CD4-positive, alpha-beta memory T cell (primary cell): ENCODE data around the gene VSTM2L. TPM values are rescaled to one million over a fixed set of nuclear protein-coding genes. Genes with fewer than 3 reads are reported as not detected.

Source experiments
- CTCF ChIA-PET: fragments of 350-600 bp; sonication (Branson Sonifier 250); formaldehyde crosslinking; loops from one replicate; lab custom pipeline; 2021; ENCODE audit warnings: inconsistent platforms; ENCODE audit not compliant: partially characterized antibody; lab: Charles Lee
- POLR2A ChIA-PET: fragments of 350-600 bp; sonication (Branson Sonifier 250); formaldehyde crosslinking; loops from one replicate; lab custom pipeline; 2021; ENCODE audit not compliant: partially characterized antibody; lab: Charles Lee
- DNase-seq, 5 donors: peaks; one replicate each; pipeline versions ENCODE4 v3.0.0 to v3.0.0-alpha.2; 2020 to 2022; ENCODE audit warnings: mixed read lengths in 1 of 5
- H3K27ac ChIP-seq: one replicate; pipeline ENCODE4 v1.7.0; 2013; ENCODE audit warnings: low read depth, low read length
- H3K27me3 ChIP-seq: 2 replicates; pipeline ENCODE4 v1.7.0; 2013; ENCODE audit warnings: mild to moderate bottlenecking, low read length, moderate library complexity; ENCODE audit not compliant: insufficient read depth
- H3K36me3 ChIP-seq: 2 replicates; pipeline ENCODE4 v1.7.0; 2013; ENCODE audit warnings: mild to moderate bottlenecking, low read length, moderate library complexity; ENCODE audit not compliant: insufficient read depth
- H3K4me1 ChIP-seq: 2 replicates; pipeline ENCODE4 v1.7.0; 2013; ENCODE audit warnings: mild to moderate bottlenecking, low read length, moderate library complexity; ENCODE audit not compliant: insufficient read depth
- H3K4me3 ChIP-seq, 2 donors: one replicate each; pipeline ENCODE4 v1.7.0; 2013; ENCODE audit warnings: low read length in 2 of 2, mild to moderate bottlenecking in 1 of 2
- H3K9me3 ChIP-seq, 2 donors: one replicate each; pipeline ENCODE4 v1.7.0; 2013; ENCODE audit warnings: low read length in 2 of 2, control low read depth in 1 of 2; ENCODE audit not compliant: control insufficient read depth in 1 of 2
- H3K27ac Mint-ChIP-seq, 7 donors: one replicate each; pipeline ENCODE4 v1.8.0; 2020 to 2021; ENCODE audit warnings: mixed read lengths in 7 of 7, mild to moderate bottlenecking in 6 of 7, inconsistent platforms in 3 of 7, moderate library complexity in 3 of 7
- H3K27me3 Mint-ChIP-seq, 2 donors: one replicate each; pipeline ENCODE4 v1.8.0; 2020 to 2021; ENCODE audit warnings: mixed read lengths in 2 of 2
- H3K36me3 Mint-ChIP-seq, 2 donors: one replicate each; pipeline ENCODE4 v1.8.0; 2020 to 2021; ENCODE audit warnings: mixed read lengths in 2 of 2, inconsistent platforms in 1 of 2, mild to moderate bottlenecking in 1 of 2
- H3K4me1 Mint-ChIP-seq, 4 donors: one replicate each; pipeline ENCODE4 v1.8.0; 2020 to 2021; ENCODE audit warnings: mixed read lengths in 4 of 4, mild to moderate bottlenecking in 1 of 4
- H3K4me3 Mint-ChIP-seq, 8 donors: one replicate each; pipeline ENCODE4 v1.8.0; 2020 to 2021; ENCODE audit warnings: mixed read lengths in 8 of 8, mild to moderate bottlenecking in 7 of 8, moderate library complexity in 6 of 8, inconsistent platforms in 3 of 8
- H3K9me3 Mint-ChIP-seq, 8 donors: one replicate each; pipeline ENCODE4 v1.8.0; 2020 to 2021; ENCODE audit warnings: mixed read lengths in 8 of 8, mild to moderate bottlenecking in 5 of 8, inconsistent platforms in 3 of 8, moderate library complexity in 1 of 8
- intact Hi-C: fragments of 100-400 bp; cut with micrococcal nuclease; formaldehyde crosslinking; loops from one replicate; pipeline ENCODE4 v1.15.1; 2023
- polyA plus RNA-seq, 2 donors: library from polyadenylated mRNA; unstranded; fragments of 300-500 nt; fragmentation: Illumina TruSeq; gene quantifications; one replicate each; pipeline ENCODE4 v1.2.3, GENCODE V29; 2021
- total RNA-seq, 2 experiments: library from RNA; stranded (reverse); gene quantifications; one replicate each; pipeline ENCODE4 v1.2.3, GENCODE V29; 2021

VSTM2L gene
- total and polyA plus RNA-seq, 4 experiments from 2014 or later, result not detected

- Histone ChIP-seq H3K27me3 (peaks cover 3% of the 10 kb centered on the region), H3K9me3 (no peaks in the 10 kb centered on the region), H3K4me3 (no peak overlapping the region), H3K4me1 (peaks cover 7% of the 10 kb centered on the region), H3K27ac (no peak overlapping the region), H3K36me3 (no peaks in the 10 kb centered on the region)
- Mint-ChIP-seq H3K4me3 (no peak overlapping the region), H3K27ac (no peak overlapping the region), H3K36me3 (no peaks in the 10 kb centered on the region), H3K27me3 (peaks cover 14 to 43% of the 10 kb centered on the region in 2 donors), H3K4me1 (peaks cover 6 to 11% (median 8%) of the 10 kb centered on the region in 4 donors), H3K9me3 (no peaks in the 10 kb centered on the region)
- CTCF ChIA-PET, result interaction anchor here (0.8 kb wide), 1 partner anchor 19 kb away, joined by 3 read pairs; no protein-coding TSS in a partner anchor
- intact Hi-C loops, result no loop called here
- POLR2A ChIA-PET, result no interaction called here
- no peak for DNase-seq
These were observed 8.9 kb downstream of the VSTM2L start for GRCh38 chr20:37911838-37912281.

GRCh38 chr20:37912874-37913273 is 9.9 kb downstream of the VSTM2L start:
- intact Hi-C loops, result no loop called here
- H3K9me3 ChIP-seq, result no peaks in the 10 kb centered on the region
- Mint-ChIP-seq H3K9me3 (no peaks in the 10 kb centered on the region), H3K27me3 (peaks cover 14 to 40% of the 10 kb centered on the region in 2 donors), H3K36me3 (no peaks in the 10 kb centered on the region), H3K4me1 (peaks cover 6 to 11% (median 8%) of the 10 kb centered on the region in 4 donors), H3K4me3 (no peak overlapping the region), H3K27ac (no peak overlapping the region)
- DNase-seq, result no peak
- H3K4me1 ChIP-seq, result peaks cover 7% of the 10 kb centered on the region
- POLR2A ChIA-PET, result no interaction called here
- H3K27ac ChIP-seq, result no peak overlapping the region
- no peak overlapping the region for H3K4me3 ChIP-seq
- peaks cover 3% of the 10 kb centered on the region for H3K27me3 ChIP-seq
- no peaks in the 10 kb centered on the region for H3K36me3 ChIP-seq
- CTCF ChIA-PET, result no interaction called here

GRCh38 chr20:37913567-37914366 is 10.8 kb downstream of the VSTM2L start:
- POLR2A ChIA-PET, result no interaction called here
- no peak overlapping the region for H3K4me3 ChIP-seq
- no peaks in the 10 kb centered on the region for H3K9me3 ChIP-seq
- peaks cover 3% of the 10 kb centered on the region for H3K27me3 ChIP-seq
- Mint-ChIP-seq H3K27me3 (peaks cover 13 to 40% of the 10 kb centered on the region in 2 donors), H3K4me1 (peaks cover 6 to 11% (median 8%) of the 10 kb centered on the region in 4 donors), H3K4me3 (peak overlapping the region in 1 of 8 donors; percentile 31), H3K27ac (no peak overlapping the region), H3K9me3 (no peaks in the 10 kb centered on the region), H3K36me3 (no peaks in the 10 kb centered on the region)
- DNase-seq, result no peak
- CTCF ChIA-PET, result no interaction called here
- H3K4me1 ChIP-seq, result peaks cover 7% of the 10 kb centered on the region
- intact Hi-C loops, result no loop called here
- no peaks in the 10 kb centered on the region for H3K36me3 ChIP-seq
- H3K27ac ChIP-seq, result no peak overlapping the region

GRCh38 chr20:37914367-37914671 is 11.4 kb downstream of the VSTM2L start:
- H3K27ac Mint-ChIP-seq, result no peak overlapping the region
- H3K27me3 Mint-ChIP-seq, result peaks cover 8 to 34% of the 10 kb centered on the region in 2 donors
- Histone ChIP-seq H3K27ac (no peak overlapping the region), H3K36me3 (no peaks in the 10 kb centered on the region), H3K4me1 (peaks cover 7% of the 10 kb centered on the region), H3K4me3 (peak overlapping the region in 1 of 2 donors; percentile 19), H3K27me3 (peaks cover 3% of the 10 kb centered on the region), H3K9me3 (no peaks in the 10 kb centered on the region)
- ChIA-PET POLR2A (no interaction called here), CTCF (no interaction called here)
- H3K4me3 Mint-ChIP-seq, result peak overlapping the region in 6 of 8 donors; percentile 10 to 80 (median 39)
- peaks cover 6 to 11% (median 8%) of the 10 kb centered on the region in 4 donors for H3K4me1 Mint-ChIP-seq
- no peak for DNase-seq
- intact Hi-C loops, result no loop called here
- no peaks in the 10 kb centered on the region for H3K9me3 Mint-ChIP-seq
- no peaks in the 10 kb centered on the region for H3K36me3 Mint-ChIP-seq

GRCh38 chr20:37914672-37915433 is 11.9 kb downstream of the VSTM2L start:
- H3K4me1 Mint-ChIP-seq, result peaks cover 6 to 11% (median 8%) of the 10 kb centered on the region in 4 donors
- H3K27me3 Mint-ChIP-seq, result peaks cover 8 to 33% of the 10 kb centered on the region in 2 donors
- peak overlapping the region; percentile 31 to 80 (median 62) for H3K4me3 Mint-ChIP-seq
- DNase-seq, result peak in 2 of 5 donors; percentile 6 to 13
- ChIA-PET CTCF (no interaction called here), POLR2A (no interaction called here)
- Histone ChIP-seq H3K27ac (no peak overlapping the region), H3K9me3 (no peaks in the 10 kb centered on the region), H3K36me3 (no peaks in the 10 kb centered on the region), H3K27me3 (peaks cover 3% of the 10 kb centered on the region), H3K4me3 (peak overlapping the region in 1 of 2 donors; percentile 19), H3K4me1 (peaks cover 7% of the 10 kb centered on the region)
- H3K9me3 Mint-ChIP-seq, result no peaks in the 10 kb centered on the region
- no peaks in the 10 kb centered on the region for H3K36me3 Mint-ChIP-seq
- peak overlapping the region in 4 of 7 donors; percentile 17 to 85 (median 63) for H3K27ac Mint-ChIP-seq
- intact Hi-C loops, result no loop called here

- no peaks in the 10 kb centered on the region for H3K9me3 Mint-ChIP-seq
- H3K27ac ChIP-seq, result no peak overlapping the region
- H3K36me3 ChIP-seq, result no peaks in the 10 kb centered on the region
- ChIA-PET CTCF (no interaction called here), POLR2A (no interaction called here)
- no peak overlapping the region for H3K4me3 Mint-ChIP-seq
- no peak overlapping the region for H3K4me3 ChIP-seq
- H3K27me3 Mint-ChIP-seq, result peaks cover 8 to 29% of the 10 kb centered on the region in 2 donors
- no peaks in the 10 kb centered on the region for H3K36me3 Mint-ChIP-seq
- H3K27me3 ChIP-seq, result peaks cover 3% of the 10 kb centered on the region
- peaks cover 7% of the 10 kb centered on the region for H3K4me1 ChIP-seq
- H3K4me1 Mint-ChIP-seq, result peaks cover 6 to 11% (median 8%) of the 10 kb centered on the region in 4 donors
- no peaks in the 10 kb centered on the region for H3K9me3 ChIP-seq
- DNase-seq, result no peak
- H3K27ac Mint-ChIP-seq, result no peak overlapping the region
- intact Hi-C loops, result no loop called here
These were observed 12.5 kb downstream of the VSTM2L start for GRCh38 chr20:37915434-37915787.

GRCh38 chr20:37915800-37916570 is 13.1 kb downstream of the VSTM2L start:
- peak overlapping the region in 1 of 8 donors; percentile 49 for H3K4me3 Mint-ChIP-seq
- no peaks in the 10 kb centered on the region for H3K9me3 Mint-ChIP-seq
- no peaks in the 10 kb centered on the region for H3K36me3 Mint-ChIP-seq
- no peak for DNase-seq
- Histone ChIP-seq H3K4me1 (peaks cover 7% of the 10 kb centered on the region), H3K36me3 (no peaks in the 10 kb centered on the region), H3K9me3 (no peaks in the 10 kb centered on the region), H3K27me3 (peaks cover 3% of the 10 kb centered on the region), H3K27ac (no peak overlapping the region), H3K4me3 (no peak overlapping the region)
- POLR2A ChIA-PET, result no interaction called here
- peaks cover 6 to 11% (median 8%) of the 10 kb centered on the region in 4 donors for H3K4me1 Mint-ChIP-seq
- intact Hi-C loops, result no loop called here
- CTCF ChIA-PET, result no interaction called here
- peaks cover 9 to 30% of the 10 kb centered on the region in 2 donors for H3K27me3 Mint-ChIP-seq
- peak overlapping the region in 1 of 7 donors; percentile 56 for H3K27ac Mint-ChIP-seq
